ENCODE data around the gene NEIL3. TPM values are rescaled to one million over a fixed set of nuclear protein-coding genes. Genes with fewer than 3 reads are reported as not detected.

Gene NEIL3
- total and polyA plus RNA-seq, 2 of the 8 experiments (the other 6 are each of a cell fraction or from before 2014, with no cell fraction given): 5.5 to 11.0 TPM

- TF ChIP-seq JUN (IDR thresholded peaks at IDR 0.05; ENCODE audit: low read depth, low read length): no peak
Measured at GRCh38 chr4:177311589-177311988, 1.9 kb downstream of the NEIL3 start (continued).

All from H1 (cell line).